Ovary (tissue), 3 donors: ENCODE measurements around the gene CEPT1.

ENCODE experiments used
- EP300 ChIP-seq: sonication (generic); formaldehyde crosslinking; IDR thresholded peaks from one replicate; pipeline ENCODE4 v1.6.1; 2017; ENCODE audit warnings: antibody characterized with exemption
- POLR2A ChIP-seq: fragments of 450-650 bp; IDR thresholded peaks from one replicate; pipeline ENCODE4 v1.6.1; 2017; ENCODE audit warnings: antibody characterized with exemption, mild to moderate bottlenecking, moderate library complexity
- TF ChIP-seq, protein P1 (sequence below), 3 donors: fragments of 450-650 bp in 2 of 3; fragments of 200-600 bp in 1 of 3; IDR thresholded peaks; one replicate each; pipeline versions ENCODE4 v1.5.1 to v1.8.0; 2016 to 2022; ENCODE audit warnings: antibody characterized with exemption in 3 of 3, mild to moderate bottlenecking in 1 of 3
- donor health status: DM: no; HTN: no; CAD: no.

DNA sequence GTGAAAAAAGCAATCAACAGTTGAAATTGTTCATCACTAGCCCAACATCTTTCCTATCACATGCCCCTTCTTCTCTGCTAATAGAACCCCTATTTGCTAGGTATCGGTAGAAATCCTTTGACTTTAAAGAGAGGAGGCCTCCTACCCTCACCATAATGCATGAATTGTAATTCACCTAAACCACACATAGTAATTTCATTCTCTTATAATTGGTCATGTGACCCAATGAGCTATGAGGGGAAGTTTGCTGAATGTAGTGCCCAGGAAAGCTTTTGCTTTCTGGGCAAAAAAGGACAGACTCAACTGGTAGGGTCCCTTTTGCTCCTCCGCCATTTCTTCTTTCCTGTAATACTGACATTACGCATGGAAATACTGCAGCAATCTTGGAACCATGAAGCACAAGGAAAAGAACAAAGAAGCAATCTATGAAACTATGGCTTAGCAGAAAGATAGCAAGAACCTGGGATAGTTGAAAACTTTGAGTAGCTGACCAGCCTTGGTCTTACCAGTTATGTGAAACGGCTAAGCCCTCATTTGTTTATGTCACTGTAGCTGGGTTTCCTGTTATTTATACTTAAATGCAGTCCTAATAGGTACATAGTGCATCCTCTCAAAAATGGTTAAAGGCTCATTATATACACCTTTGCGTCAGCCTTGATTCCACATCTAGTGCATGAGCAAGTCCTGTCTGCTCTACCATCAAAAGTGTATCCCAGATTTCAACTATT is 77.3 kb downstream of the CEPT1 start:
- TF ChIP-seq, protein P1, sequence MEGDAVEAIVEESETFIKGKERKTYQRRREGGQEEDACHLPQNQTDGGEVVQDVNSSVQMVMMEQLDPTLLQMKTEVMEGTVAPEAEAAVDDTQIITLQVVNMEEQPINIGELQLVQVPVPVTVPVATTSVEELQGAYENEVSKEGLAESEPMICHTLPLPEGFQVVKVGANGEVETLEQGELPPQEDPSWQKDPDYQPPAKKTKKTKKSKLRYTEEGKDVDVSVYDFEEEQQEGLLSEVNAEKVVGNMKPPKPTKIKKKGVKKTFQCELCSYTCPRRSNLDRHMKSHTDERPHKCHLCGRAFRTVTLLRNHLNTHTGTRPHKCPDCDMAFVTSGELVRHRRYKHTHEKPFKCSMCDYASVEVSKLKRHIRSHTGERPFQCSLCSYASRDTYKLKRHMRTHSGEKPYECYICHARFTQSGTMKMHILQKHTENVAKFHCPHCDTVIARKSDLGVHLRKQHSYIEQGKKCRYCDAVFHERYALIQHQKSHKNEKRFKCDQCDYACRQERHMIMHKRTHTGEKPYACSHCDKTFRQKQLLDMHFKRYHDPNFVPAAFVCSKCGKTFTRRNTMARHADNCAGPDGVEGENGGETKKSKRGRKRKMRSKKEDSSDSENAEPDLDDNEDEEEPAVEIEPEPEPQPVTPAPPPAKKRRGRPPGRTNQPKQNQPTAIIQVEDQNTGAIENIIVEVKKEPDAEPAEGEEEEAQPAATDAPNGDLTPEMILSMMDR (IDR thresholded peaks at IDR 0.05), result no peak
- TF ChIP-seq POLR2A (no peak), EP300 (no peak)
